ENCODE measurements around the gene SPG7. TPM values are rescaled to one million over a fixed set of nuclear protein-coding genes. Genes with fewer than 3 reads are reported as not detected.

The SPG7 gene
- total RNA-seq, 1 donor from 2014 or later = 186 TPM

DNA sequence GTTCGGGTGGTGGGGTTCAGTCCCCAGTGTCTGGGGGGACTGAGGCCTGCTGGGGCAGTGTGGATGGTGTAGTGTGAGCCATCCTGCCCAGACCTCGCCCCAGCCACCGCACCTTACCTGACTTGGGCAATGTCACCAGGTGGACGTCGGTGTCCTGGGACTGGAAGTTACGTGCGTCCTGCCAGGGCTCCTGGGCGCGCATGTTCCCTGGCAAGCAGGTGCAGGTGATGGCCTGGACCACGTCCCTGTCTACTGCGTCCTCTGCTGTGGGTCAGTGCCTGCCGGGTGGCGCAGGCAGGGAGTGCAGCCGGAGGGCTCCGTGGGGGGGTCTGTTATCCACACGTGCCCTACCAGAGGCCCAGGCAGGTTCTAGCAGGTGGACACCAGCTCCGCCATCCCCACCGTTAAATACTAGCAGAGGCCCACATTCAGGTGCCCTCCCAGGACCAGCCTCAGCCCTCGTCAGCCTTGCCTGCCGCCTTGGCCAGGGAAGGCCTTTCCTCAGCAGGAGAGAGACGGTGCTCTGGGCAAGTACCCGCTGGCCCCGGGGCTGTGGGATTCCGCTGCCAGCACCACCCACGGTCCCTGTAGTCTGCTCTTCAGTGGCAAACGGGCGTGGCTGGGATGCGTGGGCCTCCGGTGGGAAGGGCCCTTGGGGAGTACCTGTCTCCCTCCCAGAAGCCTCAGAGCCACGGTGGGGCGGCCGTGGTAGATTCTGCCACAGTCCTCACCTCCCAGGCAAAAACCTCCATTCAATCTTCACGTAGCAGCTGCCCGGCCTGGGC, 97.2 kb downstream of the SPG7 start:
- H3K4me3 Mint-ChIP-seq = no peak overlapping the region
- no peaks in the 10 kb centered on the region for H3K36me3 Mint-ChIP-seq
- no peak overlapping the region for H3K27ac Mint-ChIP-seq
- H3K27me3 Mint-ChIP-seq (ENCODE audit: low read depth) = peaks cover 3% of the 10 kb centered on the region
- H3K9me3 Mint-ChIP-seq = no peaks in the 10 kb centered on the region
- DNase-seq (ENCODE audit: low spot score in 2 of 2, unreplicated experiment in 2 of 2) = no peak
- TF ChIP-seq, protein P1, sequence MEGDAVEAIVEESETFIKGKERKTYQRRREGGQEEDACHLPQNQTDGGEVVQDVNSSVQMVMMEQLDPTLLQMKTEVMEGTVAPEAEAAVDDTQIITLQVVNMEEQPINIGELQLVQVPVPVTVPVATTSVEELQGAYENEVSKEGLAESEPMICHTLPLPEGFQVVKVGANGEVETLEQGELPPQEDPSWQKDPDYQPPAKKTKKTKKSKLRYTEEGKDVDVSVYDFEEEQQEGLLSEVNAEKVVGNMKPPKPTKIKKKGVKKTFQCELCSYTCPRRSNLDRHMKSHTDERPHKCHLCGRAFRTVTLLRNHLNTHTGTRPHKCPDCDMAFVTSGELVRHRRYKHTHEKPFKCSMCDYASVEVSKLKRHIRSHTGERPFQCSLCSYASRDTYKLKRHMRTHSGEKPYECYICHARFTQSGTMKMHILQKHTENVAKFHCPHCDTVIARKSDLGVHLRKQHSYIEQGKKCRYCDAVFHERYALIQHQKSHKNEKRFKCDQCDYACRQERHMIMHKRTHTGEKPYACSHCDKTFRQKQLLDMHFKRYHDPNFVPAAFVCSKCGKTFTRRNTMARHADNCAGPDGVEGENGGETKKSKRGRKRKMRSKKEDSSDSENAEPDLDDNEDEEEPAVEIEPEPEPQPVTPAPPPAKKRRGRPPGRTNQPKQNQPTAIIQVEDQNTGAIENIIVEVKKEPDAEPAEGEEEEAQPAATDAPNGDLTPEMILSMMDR (IDR thresholded peaks at IDR 0.05; ENCODE audit: unreplicated experiment) = no peak
- peaks cover 8% of the 10 kb centered on the region for H3K4me1 Mint-ChIP-seq

DNA sequence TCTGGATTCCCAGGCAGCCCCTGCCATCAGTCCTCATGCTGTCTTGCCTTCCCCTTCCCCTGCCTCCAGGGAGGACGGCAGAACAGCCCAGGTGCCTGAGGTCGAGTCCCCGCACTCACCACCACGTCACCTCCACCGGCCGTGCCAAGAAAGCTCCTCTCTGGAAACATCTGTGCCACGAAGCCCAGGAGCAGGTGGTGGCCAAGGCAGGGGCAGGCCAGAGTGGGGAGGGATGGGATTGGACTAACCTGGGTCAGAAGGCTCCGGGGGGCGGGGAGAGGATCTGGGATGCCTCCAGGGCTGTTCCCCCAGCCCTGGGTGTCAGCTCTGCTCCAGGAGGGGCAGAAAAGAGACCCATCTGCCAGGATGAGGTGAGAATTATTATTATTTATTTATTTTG, 97.8 kb downstream of the SPG7 start:
- TF ChIP-seq, protein P1 (IDR thresholded peaks at IDR 0.05; ENCODE audit: unreplicated experiment) = no peak

More for the DNA sequence above, 97.8 kb downstream of the SPG7 start:
- no peaks in the 10 kb centered on the region for H3K36me3 Mint-ChIP-seq
- H3K9me3 Mint-ChIP-seq = no peaks in the 10 kb centered on the region
- no peak overlapping the region for H3K27ac Mint-ChIP-seq
- DNase-seq (ENCODE audit: low spot score in 2 of 2, unreplicated experiment in 2 of 2) = no peak
- no peak overlapping the region for H3K4me3 Mint-ChIP-seq
- peaks cover 8% of the 10 kb centered on the region for H3K4me1 Mint-ChIP-seq
- H3K27me3 Mint-ChIP-seq (ENCODE audit: low read depth) = peaks cover 3% of the 10 kb centered on the region

Other genes starting within 250 kb of the SPG7 start
- gene ANKRD11, start 17.8 kb upstream of the SPG7 start, total RNA-seq = 230 to 247 TPM (median 233 TPM) in 3 replicates
- gene RPL13, start 52.3 kb downstream of the SPG7 start, total RNA-seq = 2,065 to 2,192 TPM (median 2,184 TPM) in 3 replicates
- gene CPNE7, start 67.4 kb downstream of the SPG7 start, total RNA-seq = 1.2 to 1.7 TPM (median 1.2 TPM) in 3 replicates
- 0.36 to 0.47 TPM (median 0.38 TPM) in 3 replicates for gene DPEP1, start 105.2 kb downstream of the SPG7 start, total RNA-seq
- gene CHMP1A, start 149.3 kb downstream of the SPG7 start, total RNA-seq = 106 to 109 TPM (median 109 TPM) in 3 replicates
- 13.5 to 14.7 TPM (median 14.4 TPM) in 3 replicates for gene SPATA33, start 149.4 kb downstream of the SPG7 start, total RNA-seq
- 115 to 130 TPM (median 122 TPM) in 3 replicates for gene CDK10, start 178.3 kb downstream of the SPG7 start, total RNA-seq
- gene SPATA2L, start 193.3 kb downstream of the SPG7 start, total RNA-seq = 7.5 to 9.5 TPM (median 8.8 TPM) in 3 replicates
- 17.1 to 18.3 TPM (median 17.5 TPM) in 3 replicates for gene VPS9D1, start 212.5 kb downstream of the SPG7 start, total RNA-seq
- 35.0 to 42.2 TPM (median 39.3 TPM) in 3 replicates for gene ZNF276, start 213.1 kb downstream of the SPG7 start, total RNA-seq

All from mesothelial cell of epicardium (in vitro differentiated cells).